Epithelial cell of proximal tubule (primary cell): Measurements from ENCODE around the gene PDE2A. TPM values are rescaled to one million over a fixed set of nuclear protein-coding genes. Genes with fewer than 3 reads are reported as not detected.
A peak's percentile ranks its signal among the peaks of the same experiment; 100 is the strongest.
"Not testable (repeated sequence)": the region's sequence is repeated elsewhere in the genome, so short reads cannot be mapped to it uniquely, and the experiment has no call there.

ENCODE experiments used
- DNase-seq: peaks from one replicate; pipeline ENCODE4 v3.0.0-alpha.2; 2011; ENCODE audit warnings: low read depth
- H3K4me3 ChIP-seq: 2 replicates; pipeline ENCODE4 v1.5.1; 2011; ENCODE audit warnings: low read depth, mild to moderate bottlenecking, low read length
- CTCF ChIP-seq: conservative IDR thresholded peaks from 2 replicates; pipeline ENCODE4 v1.5.1; 2012; ENCODE audit warnings: low read depth, mild to moderate bottlenecking, low read length
- total RNA-seq: library from RNA; depleted of rRNA; stranded (reverse); fragments of >200 nt; gene quantifications from 2 replicates; pipeline ENCODE4 v1.2.3, GENCODE V29; 2015

The PDE2A gene
- total RNA-seq, 1 donor from 2014 or later = 0.69 TPM

GRCh38 chr11:72574548-72575460, 99.4 kb downstream of the PDE2A start:
- DNase-seq = no peak
- H3K4me3 ChIP-seq = no peak overlapping the region
- no peak for TF ChIP-seq CTCF

GRCh38 chr11:72573855-72574445, 100.3 kb downstream of the PDE2A start:
- DNase-seq = no peak
- no peak for TF ChIP-seq CTCF
- H3K4me3 ChIP-seq = no peak overlapping the region

- H3K4me3 ChIP-seq = no peak overlapping the region
- TF ChIP-seq CTCF = peak; percentile 73
- no peak for DNase-seq
Measured at GRCh38 chr11:72573072-72573854, 101.0 kb downstream of the PDE2A start.

GRCh38 chr11:72572540-72572939, 101.7 kb downstream of the PDE2A start:
- H3K4me3 ChIP-seq, DNase-seq: not testable (repeated sequence)

- TF ChIP-seq CTCF = no peak
- no peak for DNase-seq
- H3K4me3 ChIP-seq = no peak overlapping the region
Measured at GRCh38 chr11:72570893-72571661, 103.1 kb downstream of the PDE2A start.

GRCh38 chr11:72569966-72570892, 104.0 kb downstream of the PDE2A start:
- peak; percentile 41 for DNase-seq
- H3K4me3 ChIP-seq = no peak overlapping the region
- no peak for TF ChIP-seq CTCF
